ENCODE measurements around the gene ARHGAP15.

GRCh38 chr2:143190431-143190830 is 61.2 kb downstream of the ARHGAP15 start:
- TF ChIP-seq POLR2A (IDR thresholded peaks at IDR 0.05; ENCODE audit: low read length) (no peak), MYC (IDR thresholded peaks at IDR 0.05; ENCODE audit: borderline replicate concordance, low read length) (no peak), SREBF2 (IDR thresholded peaks at IDR 0.05) (no peak), CTCF (IDR thresholded peaks at IDR 0.05) (no peak), TP53 (CRISPR knock-in tag; IDR thresholded peaks at IDR 0.05) (no peak), NPAS2 (CRISPR knock-in tag; IDR thresholded peaks at IDR 0.05; ENCODE audit: borderline replicate concordance) (no peak), HDAC2 (IDR thresholded peaks at IDR 0.05) (no peak), REST (IDR thresholded peaks at IDR 0.05) (no peak), ZFP36 (IDR thresholded peaks at IDR 0.05; ENCODE audit: borderline replicate concordance, partially characterized antibody) (no peak)

All from A549 (cell line).